Posterior vena cava (tissue), 2 donors: ENCODE data around the gene GNG7. TPM values are rescaled to one million over a fixed set of nuclear protein-coding genes. Genes with fewer than 3 reads are reported as not detected.
"Not testable (repeated sequence)": the region's sequence is repeated elsewhere in the genome, so short reads cannot be mapped to it uniquely, and the experiment has no call there.

Experiments
- DNase-seq: peaks from one replicate; pipeline ENCODE4 v3.0.0-alpha.2; 2020; ENCODE audit warnings: low spot score
- intact Hi-C, 2 donors: fragments of 100-400 bp; cut with DNase I; formaldehyde crosslinking; loops; one replicate each; pipeline versions ENCODE4 v1.14.1 to v1.14.2; 2022 to 2023
- total RNA-seq, 2 donors: library from RNA; stranded (reverse); fragmentation: NEBNext Ultra II Directional; extraction: Animal tissue kit (Norgen Biotek cat#: 25700); gene quantifications; one replicate each; pipeline ENCODE4 v1.2.1, GENCODE V29; 2021
- donor health status: DM: yes; HTN: yes; CAD: no.
- donor health status: DM: yes; HTN: yes; CAD: no.

The GNG7 gene
- total RNA-seq, 2 donors from 2014 or later, result 3.2 to 6.1 TPM

GRCh38 chr19:2551864-2552185 is 150.7 kb downstream of the GNG7 start:
- DNase-seq, result peak; percentile 43
- intact Hi-C loops, result no loop called here

GRCh38 chr19:2551172-2551863 is 151.2 kb downstream of the GNG7 start:
- DNase-seq, result peak; percentile 41
- intact Hi-C loops, result no loop called here

GRCh38 chr19:2550431-2551171 is 151.9 kb downstream of the GNG7 start:
- DNase-seq, result peak; percentile 82
- intact Hi-C loops, result no loop called here

- peak; percentile 95 for DNase-seq
- intact Hi-C loops, result no loop called here
Measured at GRCh38 chr19:2549701-2550191, 152.7 kb downstream of the GNG7 start.

GRCh38 chr19:2548966-2549365 is 153.5 kb downstream of the GNG7 start:
- peak; percentile 64 for DNase-seq
- intact Hi-C loops, result no loop called here

- peak; percentile 78 for DNase-seq
Measured at GRCh38 chr19:2547721-2548120, 154.8 kb downstream of the GNG7 start.

GRCh38 chr19:2547033-2547680 is 155.3 kb downstream of the GNG7 start:
- intact Hi-C loops, result no loop called here
- peak; percentile 64 for DNase-seq

More at GRCh38 chr19:2547721-2548120, 154.8 kb downstream of the GNG7 start:
- intact Hi-C loops, result no loop called here

GRCh38 chr19:2546128-2547032 is 156.1 kb downstream of the GNG7 start:
- intact Hi-C loops, result no loop called here
- peak; percentile 95 for DNase-seq

- DNase-seq, intact Hi-C loops: not testable (repeated sequence)
Measured at GRCh38 chr19:2545416-2546127, 156.9 kb downstream of the GNG7 start.

GRCh38 chr19:2544576-2545415 is 157.7 kb downstream of the GNG7 start:
- peak; percentile 74 for DNase-seq
- intact Hi-C loops, result loop anchor here in 1 of 2 donors (5.0 kb wide), 4 partner anchors 33 to 68 kb away; partner anchors contain the start of gene GADD45B

- DNase-seq, result peak; percentile 99
- intact Hi-C loops, result loop anchor here in 1 of 2 donors (5.0 kb wide), 4 partner anchors 34 to 69 kb away; partner anchors contain the start of gene GADD45B
Measured at GRCh38 chr19:2543463-2544442, 158.7 kb downstream of the GNG7 start.

GRCh38 chr19:2543072-2543462 is 159.4 kb downstream of the GNG7 start:
- intact Hi-C loops, result loop anchor here in 1 of 2 donors (5.0 kb wide), 4 partner anchors 34 to 69 kb away; partner anchors contain the start of gene GADD45B
- DNase-seq, result not testable (repeated sequence)

GRCh38 chr19:2542341-2543069 is 160.0 kb downstream of the GNG7 start:
- DNase-seq, result peak; percentile 82
- intact Hi-C loops, result loop anchor here in 1 of 2 donors (5.0 kb wide), 4 partner anchors 35 to 70 kb away; partner anchors contain the start of gene GADD45B

GRCh38 chr19:2540646-2541454 is 161.6 kb downstream of the GNG7 start:
- intact Hi-C loops, result loop anchor here (2.0 to 5.0 kb wide), 5 partner anchors 36 to 71 kb away; partner anchors contain the start of gene GADD45B (in 1 of the 2)

More at GRCh38 chr19:2540646-2541454, 161.6 kb downstream of the GNG7 start:
- DNase-seq, result peak; percentile 97
